Adipocyte (in vitro differentiated cells): ENCODE results near the gene MACROD2.

Experiments used
- DNase-seq: peaks from one replicate; pipeline ENCODE4 v3.0.0-alpha.2; 2015; ENCODE audit warnings: low read depth
- H3K27me3 ChIP-seq: replicated peaks from 2 replicates; pipeline ENCODE4 v1.7.0; 2013; ENCODE audit warnings: mild to moderate bottlenecking, low read length, moderate library complexity; ENCODE audit not compliant: control insufficient read depth, insufficient read depth
- H3K36me3 ChIP-seq: 2 replicates; pipeline ENCODE4 v1.7.0; 2013; ENCODE audit warnings: low read length, mild to moderate bottlenecking, moderate library complexity; ENCODE audit not compliant: control insufficient read depth, insufficient read depth, severe bottlenecking
- H3K4me1 ChIP-seq: 2 replicates; pipeline ENCODE4 v1.7.0; 2013; ENCODE audit warnings: mild to moderate bottlenecking, low read length, moderate library complexity; ENCODE audit not compliant: control insufficient read depth, insufficient read depth
- H3K4me3 ChIP-seq: 2 replicates; pipeline ENCODE4 v1.7.0; 2013; ENCODE audit warnings: mild to moderate bottlenecking, low read length, moderate library complexity
- H3K9ac ChIP-seq: 2 replicates; pipeline ENCODE4 v1.7.0; 2013; ENCODE audit warnings: mild to moderate bottlenecking, low read length, moderate library complexity
- H3K9me3 ChIP-seq: 2 replicates; pipeline ENCODE4 v1.7.0; 2013; ENCODE audit warnings: mild to moderate bottlenecking, low read length, moderate library complexity; ENCODE audit not compliant: control insufficient read depth

Gene MACROD2

DNA sequence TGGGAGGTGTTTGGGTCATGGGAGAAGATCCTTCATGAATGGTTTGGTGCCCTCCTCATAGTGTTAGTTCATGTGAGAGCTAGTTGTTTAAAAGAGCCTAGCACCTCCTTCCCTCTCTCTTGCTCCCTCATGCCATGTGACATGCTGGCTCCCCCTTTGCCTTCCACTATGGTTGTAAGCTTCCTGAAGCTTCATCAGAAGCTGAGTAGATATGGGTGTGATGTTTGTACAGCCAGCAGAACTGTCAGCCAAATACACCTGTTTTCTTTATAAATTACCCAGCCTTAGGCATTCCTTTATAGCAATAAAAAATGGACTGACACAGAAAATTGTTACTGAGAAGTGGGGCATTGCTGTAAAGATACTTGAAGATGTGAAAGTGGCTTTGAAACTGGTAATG, 1073.2 kb downstream of the MACROD2 start:
- no peaks in the 10 kb centered on the region for H3K4me1 ChIP-seq
- H3K9me3 ChIP-seq = no peaks in the 10 kb centered on the region
- no peak overlapping the region for H3K9ac ChIP-seq
- H3K36me3 ChIP-seq = no peaks in the 10 kb centered on the region
- no peak for DNase-seq
- no peak overlapping the region for H3K4me3 ChIP-seq
- no peaks in the 10 kb centered on the region for H3K27me3 ChIP-seq

GRCh38 chr20:15069355-15069754, 1074.0 kb downstream of the MACROD2 start:
- H3K9me3 ChIP-seq = no peaks in the 10 kb centered on the region
- H3K9ac ChIP-seq = no peak overlapping the region
- H3K27me3 ChIP-seq = no peaks in the 10 kb centered on the region
- no peak for DNase-seq
- H3K4me1 ChIP-seq = no peaks in the 10 kb centered on the region
- no peaks in the 10 kb centered on the region for H3K36me3 ChIP-seq
- no peak overlapping the region for H3K4me3 ChIP-seq

DNA sequence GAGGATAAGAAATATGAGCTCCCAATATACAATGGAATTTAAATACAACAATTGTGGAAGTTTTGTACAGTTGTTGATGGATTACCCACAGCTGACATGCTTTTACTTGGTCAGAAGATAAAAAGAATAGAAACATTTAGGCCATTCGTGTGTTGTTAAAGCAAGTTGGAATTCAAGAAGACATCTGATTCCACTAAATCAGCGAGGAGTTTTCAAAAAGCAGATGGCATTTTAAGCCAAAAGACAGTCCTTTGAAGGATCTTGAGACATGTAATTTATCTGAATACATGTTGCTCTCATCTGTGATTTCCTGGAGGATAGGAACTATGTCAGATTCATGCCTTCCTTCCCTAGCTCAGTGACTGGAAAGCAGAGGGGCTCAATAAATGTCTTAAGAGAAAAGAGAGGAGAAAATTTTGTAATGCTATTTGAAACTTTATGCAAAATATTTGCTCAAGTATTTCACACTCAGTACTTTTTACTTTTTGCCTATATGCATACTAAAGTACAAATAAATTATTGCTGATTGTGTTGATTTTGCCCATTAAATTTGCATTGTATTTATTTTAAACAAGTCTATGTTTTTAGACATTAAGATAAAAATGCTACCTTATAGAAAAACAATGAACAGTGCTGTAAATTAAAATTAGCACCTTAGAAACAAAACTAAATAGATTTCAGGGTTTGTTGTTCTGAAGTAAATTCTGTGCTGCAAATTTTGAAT, 1075.9 kb downstream of the MACROD2 start:
- H3K9ac ChIP-seq = no peak overlapping the region
- no peaks in the 10 kb centered on the region for H3K9me3 ChIP-seq
- H3K36me3 ChIP-seq = no peaks in the 10 kb centered on the region
- no peaks in the 10 kb centered on the region for H3K27me3 ChIP-seq
- peak; percentile 16 for DNase-seq
- no peak overlapping the region for H3K4me3 ChIP-seq
- no peaks in the 10 kb centered on the region for H3K4me1 ChIP-seq

DNA sequence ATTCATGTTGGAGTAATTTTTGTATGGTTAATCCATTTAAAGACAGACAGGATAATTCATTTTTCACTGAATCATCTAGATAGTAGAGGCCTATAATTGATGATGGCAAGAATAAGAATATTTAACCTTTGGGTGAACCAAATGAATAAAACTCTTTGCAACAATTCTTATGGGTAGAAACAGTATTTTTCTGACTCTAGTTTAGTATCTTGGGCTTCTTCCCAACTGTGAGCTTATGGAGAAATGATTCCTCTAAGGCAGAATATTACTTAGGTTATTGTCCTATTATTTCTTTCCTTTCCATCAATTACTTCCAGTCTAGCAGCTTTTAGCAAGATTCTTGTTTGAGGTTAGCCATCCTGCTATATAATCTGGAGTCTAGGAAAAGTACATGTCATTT, 1077.0 kb downstream of the MACROD2 start:
- Histone ChIP-seq H3K4me1 (no peaks in the 10 kb centered on the region), H3K27me3 (no peaks in the 10 kb centered on the region), H3K4me3 (no peak overlapping the region), H3K9ac (no peak overlapping the region), H3K9me3 (no peaks in the 10 kb centered on the region), H3K36me3 (no peaks in the 10 kb centered on the region)
- DNase-seq = no peak

GRCh38 chr20:15075586-15075985, 1080.3 kb downstream of the MACROD2 start:
- no peak overlapping the region for H3K9ac ChIP-seq
- no peak for DNase-seq
- no peaks in the 10 kb centered on the region for H3K9me3 ChIP-seq

GRCh38 chr20:15076785-15077184, 1081.5 kb downstream of the MACROD2 start:
- Histone ChIP-seq H3K4me3 (no peak overlapping the region), H3K9ac (no peak overlapping the region), H3K36me3 (no peaks in the 10 kb centered on the region), H3K9me3 (no peaks in the 10 kb centered on the region), H3K4me1 (no peaks in the 10 kb centered on the region), H3K27me3 (no peaks in the 10 kb centered on the region)
- no peak for DNase-seq

More at GRCh38 chr20:15075586-15075985, 1080.3 kb downstream of the MACROD2 start:
- Histone ChIP-seq H3K27me3 (no peaks in the 10 kb centered on the region), H3K36me3 (no peaks in the 10 kb centered on the region), H3K4me3 (no peak overlapping the region), H3K4me1 (no peaks in the 10 kb centered on the region)

DNA sequence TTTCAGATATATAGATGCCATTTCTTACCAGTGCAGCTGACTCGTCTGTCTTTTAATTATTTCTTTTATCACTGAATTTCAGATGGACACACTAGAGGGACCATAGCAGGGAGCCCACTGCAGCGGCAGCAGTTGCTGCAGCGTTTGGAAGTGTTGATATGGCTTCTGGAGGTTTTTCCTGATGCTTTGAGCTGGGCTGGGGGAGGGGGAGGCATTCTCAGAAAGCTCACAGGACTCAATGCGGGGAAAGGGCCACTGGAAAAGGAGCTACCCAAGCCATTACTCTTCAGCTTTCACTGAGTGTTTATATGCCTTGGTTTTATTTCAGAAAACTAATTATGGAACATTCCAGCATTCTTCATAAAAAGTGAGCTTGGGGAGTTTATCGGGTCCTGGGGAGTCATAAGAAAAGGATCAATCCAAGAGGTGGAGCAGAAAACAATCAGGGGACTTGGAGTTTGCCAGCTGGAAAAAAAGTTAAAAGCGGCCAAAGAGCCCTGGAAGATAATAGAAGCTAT, 1082.5 kb downstream of the MACROD2 start:
- no peaks in the 10 kb centered on the region for H3K36me3 ChIP-seq
- H3K9me3 ChIP-seq = no peaks in the 10 kb centered on the region
- no peak for DNase-seq
- H3K4me3 ChIP-seq = no peak overlapping the region
- H3K27me3 ChIP-seq = no peaks in the 10 kb centered on the region
- H3K9ac ChIP-seq = no peak overlapping the region
- no peaks in the 10 kb centered on the region for H3K4me1 ChIP-seq

DNA sequence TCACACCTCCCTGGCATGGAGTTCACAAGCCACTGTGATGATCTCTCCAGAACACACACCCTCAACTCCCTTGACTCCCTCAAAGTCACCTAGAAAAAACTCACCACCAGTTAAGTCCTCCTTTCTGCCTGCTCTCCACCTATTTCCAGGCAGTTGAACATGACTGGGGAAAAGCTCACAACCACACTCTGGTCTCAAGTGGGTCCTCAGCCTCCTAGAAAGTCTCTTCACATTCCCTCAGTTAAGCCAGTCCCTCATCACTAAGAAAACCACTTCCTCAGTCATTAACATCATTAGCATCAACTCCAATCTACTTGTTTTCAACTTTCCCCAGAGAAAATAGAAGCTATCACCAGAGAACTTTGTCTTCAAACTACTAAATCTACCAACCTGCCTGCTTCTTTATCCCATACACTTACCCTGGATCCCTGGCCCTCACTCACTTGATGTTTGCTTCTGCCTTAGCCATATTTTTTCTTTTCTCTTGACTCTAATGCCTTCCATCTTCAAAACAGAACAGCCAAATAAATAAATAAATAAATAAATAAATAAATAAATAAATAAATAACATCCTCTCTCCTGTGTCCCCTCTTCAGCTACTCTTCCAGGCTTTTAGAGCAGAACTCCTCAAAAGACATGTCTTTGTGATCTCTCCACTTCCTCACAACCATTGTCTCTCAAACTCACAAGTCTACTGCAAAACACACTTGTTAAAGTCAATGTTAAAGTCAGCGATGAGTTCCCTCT, 1084.5 kb downstream of the MACROD2 start:
- H3K4me3 ChIP-seq = no peak overlapping the region
- no peaks in the 10 kb centered on the region for H3K27me3 ChIP-seq
- no peaks in the 10 kb centered on the region for H3K36me3 ChIP-seq
- no peaks in the 10 kb centered on the region for H3K9me3 ChIP-seq
- no peaks in the 10 kb centered on the region for H3K4me1 ChIP-seq
- H3K9ac ChIP-seq = no peak overlapping the region
- DNase-seq = no peak

- Histone ChIP-seq H3K27me3 (no peaks in the 10 kb centered on the region), H3K4me3 (no peak overlapping the region), H3K9me3 (no peaks in the 10 kb centered on the region), H3K36me3 (no peaks in the 10 kb centered on the region), H3K9ac (no peak overlapping the region), H3K4me1 (no peaks in the 10 kb centered on the region)
- no peak for DNase-seq
These were observed 1085.9 kb downstream of the MACROD2 start for GRCh38 chr20:15081261-15081660.

DNA sequence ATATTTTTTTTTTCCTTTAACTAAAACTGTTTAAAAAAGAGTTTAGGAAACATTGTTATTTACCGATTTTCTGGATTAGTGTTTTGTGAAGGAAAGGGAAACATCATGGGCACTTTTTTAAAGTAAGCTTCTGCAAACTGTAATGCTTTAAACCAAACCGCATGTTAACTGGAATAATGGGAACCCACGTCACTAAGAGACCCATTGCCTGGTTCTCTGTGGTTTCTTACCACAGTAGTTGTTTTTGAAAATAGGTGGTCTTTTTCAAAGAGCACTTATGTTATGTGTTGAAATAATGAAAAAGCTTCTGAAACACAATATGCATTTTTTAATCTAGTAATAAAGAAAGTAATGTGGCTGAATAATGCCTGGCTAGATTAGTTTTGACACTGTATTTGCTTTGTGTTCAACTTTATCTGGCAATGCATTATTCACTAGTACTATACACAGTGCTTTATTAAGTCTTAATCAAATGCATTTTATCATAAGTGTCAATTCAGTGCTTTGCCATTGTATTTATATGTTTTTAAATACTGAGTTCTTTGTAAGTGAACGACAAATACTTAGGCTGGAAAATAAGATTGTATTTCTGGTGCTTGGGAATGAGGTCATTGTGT, 1096.2 kb downstream of the MACROD2 start:
- H3K4me3 ChIP-seq = no peak overlapping the region
- no peak overlapping the region for H3K9ac ChIP-seq
- H3K36me3 ChIP-seq = no peaks in the 10 kb centered on the region
- peak; percentile 4 for DNase-seq
- H3K9me3 ChIP-seq = no peaks in the 10 kb centered on the region
- no peaks in the 10 kb centered on the region for H3K27me3 ChIP-seq
- no peaks in the 10 kb centered on the region for H3K4me1 ChIP-seq

DNA sequence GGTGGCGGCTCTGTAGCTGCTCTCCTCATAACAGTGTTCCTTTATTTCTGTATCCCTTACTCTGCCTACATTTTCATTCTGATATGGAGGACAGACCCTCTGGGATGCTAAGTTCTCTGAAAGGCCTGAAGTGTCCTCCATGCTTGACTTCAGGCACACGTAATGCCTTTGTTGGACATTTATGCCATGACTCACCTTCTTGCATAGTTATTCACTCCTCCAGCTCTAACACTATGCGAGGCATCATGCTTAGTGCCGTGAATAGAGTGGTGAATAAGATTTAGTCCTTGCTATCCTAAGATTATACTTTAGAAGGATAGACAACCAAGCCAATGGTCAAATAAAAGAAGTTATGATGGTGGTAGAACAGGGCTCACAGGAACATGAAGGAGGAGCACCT, 1103.0 kb downstream of the MACROD2 start:
- DNase-seq = no peak
- Histone ChIP-seq H3K27me3 (no peaks in the 10 kb centered on the region), H3K4me3 (no peak overlapping the region), H3K9me3 (no peaks in the 10 kb centered on the region), H3K4me1 (no peaks in the 10 kb centered on the region), H3K36me3 (no peaks in the 10 kb centered on the region), H3K9ac (no peak overlapping the region)
